Measurements from ENCODE around the gene GPR155.
A peak's percentile ranks its signal among the peaks of the same experiment; 100 is the strongest.
"Not testable (repeated sequence)": the region's sequence is repeated elsewhere in the genome, so short reads cannot be mapped to it uniquely, and the experiment has no call there.

Gene GPR155

GRCh38 chr2:174438146-174438886, 48.5 kb downstream of the GPR155 start:
- no peak for DNase-seq (ENCODE audit: low spot score)
- Mint-ChIP-seq H3K4me3 (no peak overlapping the region), H3K9me3 (no peaks in the 10 kb centered on the region), H3K27ac (no peak overlapping the region), H3K27me3 (ENCODE audit: low read depth) (no peaks in the 10 kb centered on the region), H3K36me3 (ENCODE audit: low read depth) (peaks cover 5% of the 10 kb centered on the region), H3K4me1 (ENCODE audit: low read depth) (no peaks in the 10 kb centered on the region)

GRCh38 chr2:174436351-174436750, 50.5 kb downstream of the GPR155 start:
- Mint-ChIP-seq H3K27me3 (ENCODE audit: low read depth) (no peaks in the 10 kb centered on the region), H3K4me1 (ENCODE audit: low read depth) (no peaks in the 10 kb centered on the region), H3K36me3 (ENCODE audit: low read depth) (peaks cover 2% of the 10 kb centered on the region), H3K27ac (no peak overlapping the region), H3K9me3 (no peaks in the 10 kb centered on the region), H3K4me3 (no peak overlapping the region)
- no peak for DNase-seq (ENCODE audit: low spot score)

- H3K4me1 Mint-ChIP-seq (ENCODE audit: low read depth) = no peaks in the 10 kb centered on the region
- H3K9me3 Mint-ChIP-seq = no peaks in the 10 kb centered on the region
- no peak overlapping the region for H3K4me3 Mint-ChIP-seq
- H3K27ac Mint-ChIP-seq = no peak overlapping the region
- H3K27me3 Mint-ChIP-seq (ENCODE audit: low read depth) = no peaks in the 10 kb centered on the region
- H3K36me3 Mint-ChIP-seq (ENCODE audit: low read depth) = peaks cover 7% of the 10 kb centered on the region
- DNase-seq (ENCODE audit: low spot score) = no peak
These were observed 54.9 kb downstream of the GPR155 start for GRCh38 chr2:174431902-174432301.

- no peak overlapping the region for H3K4me3 Mint-ChIP-seq
- H3K27ac Mint-ChIP-seq = no peak overlapping the region
- DNase-seq (ENCODE audit: low spot score) = no peak
- no peaks in the 10 kb centered on the region for H3K9me3 Mint-ChIP-seq
- H3K4me1 Mint-ChIP-seq (ENCODE audit: low read depth) = no peaks in the 10 kb centered on the region
- H3K36me3 Mint-ChIP-seq (ENCODE audit: low read depth) = peaks cover 7% of the 10 kb centered on the region
- no peaks in the 10 kb centered on the region for H3K27me3 Mint-ChIP-seq (ENCODE audit: low read depth)
These were observed 56.8 kb downstream of the GPR155 start for GRCh38 chr2:174430066-174430465.

GRCh38 chr2:174428214-174428613, 58.6 kb downstream of the GPR155 start:
- Mint-ChIP-seq H3K36me3 (ENCODE audit: low read depth) (peaks cover 7% of the 10 kb centered on the region), H3K4me1 (ENCODE audit: low read depth) (no peaks in the 10 kb centered on the region), H3K27ac (no peak overlapping the region), H3K4me3 (no peak overlapping the region), H3K9me3 (no peaks in the 10 kb centered on the region), H3K27me3 (ENCODE audit: low read depth) (no peaks in the 10 kb centered on the region)
- DNase-seq (ENCODE audit: low spot score) = no peak

- DNase-seq (ENCODE audit: low spot score) = no peak
- H3K9me3 Mint-ChIP-seq = no peaks in the 10 kb centered on the region
- peaks cover 4% of the 10 kb centered on the region for H3K36me3 Mint-ChIP-seq (ENCODE audit: low read depth)
- no peak overlapping the region for H3K27ac Mint-ChIP-seq
- no peaks in the 10 kb centered on the region for H3K27me3 Mint-ChIP-seq (ENCODE audit: low read depth)
- peaks cover 1% of the 10 kb centered on the region for H3K4me1 Mint-ChIP-seq (ENCODE audit: low read depth)
- no peak overlapping the region for H3K4me3 Mint-ChIP-seq
These were observed 74.6 kb downstream of the GPR155 start for GRCh38 chr2:174412256-174412655.

- H3K36me3 Mint-ChIP-seq (ENCODE audit: low read depth) = not testable (repeated sequence)
These were observed 76.8 kb downstream of the GPR155 start for GRCh38 chr2:174410039-174410438.

GRCh38 chr2:174403628-174404027, 83.2 kb downstream of the GPR155 start:
- Mint-ChIP-seq H3K27me3 (ENCODE audit: low read depth) (no peaks in the 10 kb centered on the region), H3K9me3 (no peaks in the 10 kb centered on the region)
- DNase-seq (ENCODE audit: low spot score) = no peak

More at GRCh38 chr2:174410039-174410438, 76.8 kb downstream of the GPR155 start:
- not testable (repeated sequence) for H3K9me3 Mint-ChIP-seq; H3K27me3 Mint-ChIP-seq (ENCODE audit: low read depth); DNase-seq (ENCODE audit: low spot score); H3K27ac Mint-ChIP-seq; H3K4me1 Mint-ChIP-seq (ENCODE audit: low read depth)
- H3K4me3 Mint-ChIP-seq = peak overlapping the region; percentile 15

GRCh38 chr2:174400853-174401252, 86.0 kb downstream of the GPR155 start:
- Mint-ChIP-seq H3K27ac (no peak overlapping the region), H3K4me1 (ENCODE audit: low read depth) (peaks cover 13% of the 10 kb centered on the region), H3K36me3 (ENCODE audit: low read depth) (peaks cover 13% of the 10 kb centered on the region), H3K27me3 (ENCODE audit: low read depth) (no peaks in the 10 kb centered on the region), H3K9me3 (no peaks in the 10 kb centered on the region), H3K4me3 (no peak overlapping the region)
- no peak for DNase-seq (ENCODE audit: low spot score)

More at GRCh38 chr2:174403628-174404027, 83.2 kb downstream of the GPR155 start:
- peaks cover 3% of the 10 kb centered on the region for H3K4me1 Mint-ChIP-seq (ENCODE audit: low read depth)
- peaks cover 14% of the 10 kb centered on the region for H3K36me3 Mint-ChIP-seq (ENCODE audit: low read depth)
- H3K4me3 Mint-ChIP-seq = no peak overlapping the region
- H3K27ac Mint-ChIP-seq = no peak overlapping the region

- Mint-ChIP-seq H3K36me3 (ENCODE audit: low read depth) (peaks cover 13% of the 10 kb centered on the region), H3K9me3 (no peaks in the 10 kb centered on the region), H3K4me1 (ENCODE audit: low read depth) (peaks cover 19% of the 10 kb centered on the region), H3K27ac (no peak overlapping the region), H3K27me3 (ENCODE audit: low read depth) (no peaks in the 10 kb centered on the region), H3K4me3 (no peak overlapping the region)
- no peak for DNase-seq (ENCODE audit: low spot score)
These were observed 87.7 kb downstream of the GPR155 start for GRCh38 chr2:174399171-174399570.

GRCh38 chr2:174397773-174398172, 89.1 kb downstream of the GPR155 start:
- no peaks in the 10 kb centered on the region for H3K27me3 Mint-ChIP-seq (ENCODE audit: low read depth)
- no peak for DNase-seq (ENCODE audit: low spot score)
- H3K27ac Mint-ChIP-seq = no peak overlapping the region
- H3K9me3 Mint-ChIP-seq = no peaks in the 10 kb centered on the region
- H3K4me1 Mint-ChIP-seq (ENCODE audit: low read depth) = peaks cover 24% of the 10 kb centered on the region
- no peak overlapping the region for H3K4me3 Mint-ChIP-seq
- peaks cover 11% of the 10 kb centered on the region for H3K36me3 Mint-ChIP-seq (ENCODE audit: low read depth)

GRCh38 chr2:174395969-174396630, 90.7 kb downstream of the GPR155 start:
- peaks cover 30% of the 10 kb centered on the region for H3K4me1 Mint-ChIP-seq (ENCODE audit: low read depth)
- H3K4me3 Mint-ChIP-seq = peak overlapping the region; percentile 99
- H3K27ac Mint-ChIP-seq = peak overlapping the region; percentile 99
- DNase-seq (ENCODE audit: low spot score) = no peak
- peaks cover 19% of the 10 kb centered on the region for H3K36me3 Mint-ChIP-seq (ENCODE audit: low read depth)
- H3K9me3 Mint-ChIP-seq = no peaks in the 10 kb centered on the region
- no peaks in the 10 kb centered on the region for H3K27me3 Mint-ChIP-seq (ENCODE audit: low read depth)

- peaks cover 33% of the 10 kb centered on the region for H3K4me1 Mint-ChIP-seq (ENCODE audit: low read depth)
- peak within 1 kb of the TSS; percentile 99 for H3K27ac Mint-ChIP-seq
- DNase-seq (ENCODE audit: low spot score) = peak; percentile 75
- peaks cover 24% of the 10 kb centered on the region for H3K36me3 Mint-ChIP-seq (ENCODE audit: low read depth)
- H3K9me3 Mint-ChIP-seq = no peaks in the 10 kb centered on the region
- H3K27me3 Mint-ChIP-seq (ENCODE audit: low read depth) = no peaks in the 10 kb centered on the region
- peak within 1 kb of the TSS; percentile 99 for H3K4me3 Mint-ChIP-seq
These were observed 91.4 kb downstream of the GPR155 start, which contains the start of gene SCRN3 for GRCh38 chr2:174395284-174395968. SCRN3 (plus strand) TSS chr2:174395730; CDS start chr2:174398284, 2,554 bp downstream.

- H3K4me1 Mint-ChIP-seq (ENCODE audit: low read depth) = peaks cover 31% of the 10 kb centered on the region
- H3K9me3 Mint-ChIP-seq = no peaks in the 10 kb centered on the region
- no peaks in the 10 kb centered on the region for H3K27me3 Mint-ChIP-seq (ENCODE audit: low read depth)
- no peak for DNase-seq (ENCODE audit: low spot score)
- H3K27ac Mint-ChIP-seq = no peak overlapping the region
- peaks cover 28% of the 10 kb centered on the region for H3K36me3 Mint-ChIP-seq (ENCODE audit: low read depth)
- H3K4me3 Mint-ChIP-seq = no peak overlapping the region
These were observed 94.1 kb downstream of the GPR155 start for GRCh38 chr2:174392706-174393105.
